Amniotic epithelial cell (primary cell): ENCODE results near the gene POLR3E.

Experiments used
- DNase-seq: peaks from one replicate; pipeline ENCODE4 v3.0.0-alpha.2; 2010; ENCODE audit warnings: low read depth

The POLR3E gene

GRCh38 chr16:22297114-22297870 lies at the start of gene POLR3E:
Gene POLR3E (plus strand): TSS chr16:22297409. CDS start chr16:22302969, 5,560 bp downstream.
- DNase-seq: peak; percentile 92

- DNase-seq: no peak
Observed at GRCh38 chr16:22250522-22250921, 46.7 kb upstream of the POLR3E start.

- no peak for DNase-seq
Observed at GRCh38 chr16:22252317-22252716, 44.9 kb upstream of the POLR3E start.

GRCh38 chr16:22253272-22253671 lies 43.9 kb upstream of the POLR3E start:
- DNase-seq: no peak

GRCh38 chr16:22255335-22255734 lies 41.9 kb upstream of the POLR3E start:
- DNase-seq: no peak

GRCh38 chr16:22257440-22257839 lies 39.8 kb upstream of the POLR3E start:
- DNase-seq: no peak

- DNase-seq: no peak
Observed at GRCh38 chr16:22260490-22260889, 36.7 kb upstream of the POLR3E start.

- DNase-seq: no peak
Observed at GRCh38 chr16:22262460-22262859, 34.7 kb upstream of the POLR3E start.

GRCh38 chr16:22264786-22265185 lies 32.4 kb upstream of the POLR3E start:
- DNase-seq: peak; percentile 18

GRCh38 chr16:22265351-22265750 lies 31.9 kb upstream of the POLR3E start:
- DNase-seq: peak; percentile 41

GRCh38 chr16:22266546-22266945 lies 30.7 kb upstream of the POLR3E start:
- no peak for DNase-seq

GRCh38 chr16:22267764-22268163 lies 29.4 kb upstream of the POLR3E start:
- DNase-seq: no peak

GRCh38 chr16:22270525-22270924 lies 26.7 kb upstream of the POLR3E start:
- no peak for DNase-seq

- DNase-seq: peak; percentile 35
Observed at GRCh38 chr16:22272870-22273650, 24.1 kb upstream of the POLR3E start.

GRCh38 chr16:22274916-22275315 lies 22.3 kb upstream of the POLR3E start:
- DNase-seq: no peak

- no peak for DNase-seq
Observed at GRCh38 chr16:22278441-22279230, 18.6 kb upstream of the POLR3E start.

- no peak for DNase-seq
Observed at GRCh38 chr16:22282254-22282892, 14.8 kb upstream of the POLR3E start.

- DNase-seq: peak; percentile 85
Observed at GRCh38 chr16:22284637-22285036, 12.6 kb upstream of the POLR3E start.

GRCh38 chr16:22285080-22285479 lies 12.1 kb upstream of the POLR3E start:
- no peak for DNase-seq

GRCh38 chr16:22291020-22291419 lies 6.2 kb upstream of the POLR3E start:
- DNase-seq: no peak

- DNase-seq: peak; percentile 35
Observed at GRCh38 chr16:22291860-22292318, 5.3 kb upstream of the POLR3E start.

GRCh38 chr16:22292320-22292719 lies 4.9 kb upstream of the POLR3E start:
- no peak for DNase-seq
